ENCODE data around the gene HMGN4.
A peak's percentile ranks its signal among the peaks of the same experiment; 100 is the strongest.

Gene HMGN4

GRCh38 chr6:26553635-26554446 lies 15.7 kb downstream of the HMGN4 start:
- DNase-seq = peak; percentile 80

DNA sequence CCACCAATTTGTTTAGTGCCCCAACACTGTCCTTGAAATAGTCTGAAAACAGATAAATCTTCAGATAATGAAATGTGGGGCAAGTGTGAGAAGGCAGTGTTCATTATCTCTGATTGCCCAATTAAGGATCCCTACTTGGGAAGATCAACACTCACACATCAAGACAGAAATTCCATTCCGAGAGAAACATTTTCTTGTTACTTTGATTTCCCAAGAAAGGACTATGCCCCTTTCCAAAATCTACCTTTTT lies 16.2 kb downstream of the HMGN4 start:
- no peak for DNase-seq

DNA sequence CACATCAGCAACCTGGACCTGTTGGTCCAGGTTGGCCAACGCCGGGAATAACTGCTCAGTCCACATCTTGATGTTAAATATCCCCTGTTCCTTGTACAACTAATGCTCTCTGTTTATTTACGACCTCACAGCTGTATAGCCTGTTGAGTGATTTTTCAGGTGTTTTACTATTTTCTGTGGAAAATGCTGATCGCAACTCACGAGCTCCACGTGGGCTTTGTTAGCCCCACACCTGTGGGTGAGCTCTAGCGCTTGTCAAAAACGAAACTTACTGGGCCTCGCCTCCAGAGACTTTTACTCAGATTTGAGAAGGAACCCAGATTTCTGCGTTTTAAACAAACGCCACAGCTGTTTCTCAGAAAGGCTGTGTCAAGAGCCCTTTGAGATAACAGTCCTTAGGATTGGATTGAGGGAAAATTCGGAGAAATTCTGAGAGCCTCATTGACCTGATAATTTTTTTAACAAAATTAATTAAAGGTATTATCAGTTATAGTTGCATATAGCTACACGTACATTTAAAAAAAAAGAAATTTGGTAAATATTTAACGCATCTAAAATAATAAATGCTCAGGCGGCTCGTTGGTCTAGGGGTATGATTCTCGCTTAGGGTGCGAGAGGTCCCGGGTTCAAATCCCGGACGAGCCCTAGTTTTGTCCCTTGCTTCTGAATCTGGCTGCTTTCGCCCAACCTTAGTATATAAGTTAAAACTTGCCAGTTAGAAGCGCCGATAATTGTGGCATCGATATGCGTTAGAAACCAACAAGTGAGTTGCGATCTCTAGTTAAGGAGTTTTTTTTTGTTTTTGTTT lies 16.7 kb downstream of the HMGN4 start:
- DNase-seq = peak; percentile 55

DNA sequence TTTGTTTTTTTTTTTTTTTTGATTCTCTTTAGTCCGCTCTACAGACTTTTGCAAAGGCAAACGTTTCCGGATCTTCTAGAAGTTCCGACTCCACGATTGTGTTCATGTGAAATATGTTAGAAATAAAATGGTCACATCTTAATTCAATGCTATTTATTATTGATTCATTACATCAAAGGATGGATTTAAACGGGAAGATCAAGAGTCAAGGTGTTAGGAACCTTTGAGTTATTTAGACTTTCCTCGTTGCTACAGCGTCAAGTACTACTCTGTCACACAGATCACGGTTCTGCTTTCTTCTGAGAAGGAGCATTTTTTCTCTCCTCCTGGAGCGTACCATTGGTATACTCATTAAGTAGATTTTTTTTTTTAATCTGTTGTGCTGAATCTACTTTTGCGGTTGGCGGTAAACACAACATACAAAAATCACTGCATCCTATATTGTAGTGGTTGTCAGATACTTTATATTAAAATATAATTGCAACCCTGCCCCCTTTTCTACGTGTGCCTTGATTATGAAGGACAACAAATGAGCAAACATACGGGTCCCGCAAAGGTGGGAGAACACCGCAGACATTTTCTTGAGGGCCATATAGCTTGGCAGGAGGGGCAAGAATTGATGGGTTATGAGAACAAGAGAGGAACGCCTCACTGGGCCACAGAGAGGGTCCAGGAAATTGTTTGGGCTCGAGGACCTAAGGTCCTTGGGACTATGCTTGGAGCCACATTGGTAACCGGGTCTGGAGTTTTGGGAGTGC lies 17.5 kb downstream of the HMGN4 start:
- DNase-seq = no peak

DNA sequence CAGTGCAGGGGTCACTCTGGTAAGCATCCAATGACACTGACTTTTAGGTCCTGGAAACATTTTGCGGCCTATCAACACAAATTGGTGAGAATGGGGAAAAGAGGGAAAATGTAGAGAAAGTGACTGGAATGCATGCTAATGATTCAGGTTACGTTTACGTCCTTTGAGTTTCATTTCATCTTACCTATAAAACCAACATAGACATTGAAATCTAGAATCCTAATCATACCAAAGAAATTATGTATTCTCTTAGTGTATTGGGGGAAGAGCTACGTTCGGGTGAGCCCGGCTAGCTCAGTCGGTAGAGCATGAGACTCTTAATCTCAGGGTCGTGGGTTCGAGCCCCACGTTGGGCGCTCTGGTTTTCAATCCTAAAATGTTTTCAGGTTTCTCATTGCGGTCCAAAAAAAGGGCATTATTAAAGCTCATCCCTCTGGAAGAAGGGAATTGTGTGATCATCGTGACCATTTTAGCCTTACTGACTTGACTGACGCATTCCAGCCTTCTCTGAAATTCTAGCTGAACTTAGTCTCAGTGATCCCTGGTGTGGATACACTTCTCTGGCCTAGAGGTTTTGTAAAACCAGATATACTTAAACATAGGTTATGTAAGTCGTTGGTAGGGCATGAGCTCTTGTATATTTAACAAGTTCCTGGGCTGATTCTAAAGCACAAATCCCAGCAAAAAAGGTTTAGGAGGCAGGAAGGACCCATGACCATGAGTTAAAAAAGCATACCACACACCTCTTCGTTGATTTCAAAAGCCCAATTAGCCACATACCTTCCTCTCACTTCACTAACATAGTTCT lies 18.3 kb downstream of the HMGN4 start:
- no peak for DNase-seq

DNA sequence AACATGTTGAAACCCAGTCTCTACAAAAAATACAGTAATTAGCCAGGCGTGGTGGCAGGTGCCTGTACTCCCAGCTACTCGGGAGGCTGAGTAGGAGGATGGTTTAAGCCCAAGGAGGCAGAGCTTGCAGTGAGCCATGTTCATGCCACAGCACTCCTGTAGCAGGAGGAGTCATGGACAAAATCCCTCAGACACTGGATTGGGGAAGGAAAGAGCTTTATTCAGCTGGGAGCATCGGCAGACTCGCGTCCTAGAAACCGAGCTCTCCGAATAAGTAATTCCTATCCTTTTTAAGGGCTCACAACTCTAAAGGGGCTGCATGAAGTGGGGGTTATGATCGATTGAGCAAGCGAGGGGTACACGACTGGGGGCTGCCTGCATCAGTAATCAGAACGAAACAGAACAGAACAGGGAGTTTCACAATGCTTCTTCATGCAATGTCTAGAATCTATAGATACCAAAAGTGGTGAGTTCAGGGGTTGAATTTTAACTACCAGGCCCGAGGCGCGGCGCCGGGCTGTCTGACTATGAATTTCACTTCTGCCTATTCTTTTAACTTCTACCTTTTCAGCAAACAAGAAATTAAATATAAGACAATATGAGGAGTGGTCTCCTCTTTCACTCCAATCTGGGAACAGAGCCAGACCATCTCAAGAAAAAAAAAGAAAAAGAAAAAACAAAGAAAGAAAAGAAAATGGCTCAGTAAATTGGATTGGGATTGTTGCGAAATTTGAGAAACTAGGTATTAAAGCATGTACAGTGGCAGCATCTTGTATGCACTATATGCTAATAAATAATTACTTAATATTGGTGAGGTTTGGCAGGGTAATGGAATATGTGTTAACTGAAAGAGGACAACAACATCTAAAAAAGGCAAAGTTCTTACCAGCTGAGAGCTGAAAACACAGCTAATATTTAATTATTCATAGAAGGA lies 23.6 kb downstream of the HMGN4 start:
- no peak for DNase-seq

- DNase-seq = no peak
Measured at GRCh38 chr6:26563488-26563887, 25.3 kb downstream of the HMGN4 start.

DNA sequence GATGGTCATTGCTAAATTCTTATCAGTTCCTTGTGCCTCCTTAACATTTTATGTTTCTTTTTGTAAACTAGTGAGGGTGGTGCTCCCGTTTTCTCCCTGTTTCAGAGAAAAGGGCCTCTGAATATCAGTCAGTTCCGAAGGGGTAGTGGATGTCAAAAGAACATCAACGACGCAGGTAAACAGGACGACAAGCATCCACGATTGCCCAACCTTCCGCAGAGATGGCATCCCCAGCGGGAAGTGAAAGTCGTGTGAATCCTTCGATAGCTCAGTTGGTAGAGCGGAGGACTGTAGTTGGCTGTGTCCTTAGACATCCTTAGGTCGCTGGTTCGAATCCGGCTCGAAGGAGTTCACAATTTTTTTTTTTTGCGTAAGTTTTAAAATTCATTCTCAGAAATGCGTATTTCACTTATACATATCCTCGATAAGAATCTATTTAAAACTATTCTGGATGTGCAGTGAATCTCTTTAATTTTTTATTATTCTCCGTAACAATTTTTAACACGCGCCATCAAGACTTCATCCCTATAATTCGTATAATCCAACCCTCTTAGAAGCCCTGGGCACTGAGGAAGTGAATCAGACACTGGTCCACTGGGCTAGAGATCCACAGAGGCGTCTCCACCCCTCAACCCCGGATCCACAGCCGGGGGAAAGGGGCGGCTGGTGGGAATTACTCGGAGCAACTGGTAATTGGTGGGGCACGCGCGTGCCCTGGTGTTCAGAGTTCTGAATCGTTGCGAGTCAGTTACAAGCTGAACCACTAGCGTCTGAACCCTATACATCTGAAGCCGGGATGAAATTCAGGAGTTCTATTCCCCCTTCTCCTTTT lies 30.7 kb downstream of the HMGN4 start:
- DNase-seq = peak; percentile 100

DNA sequence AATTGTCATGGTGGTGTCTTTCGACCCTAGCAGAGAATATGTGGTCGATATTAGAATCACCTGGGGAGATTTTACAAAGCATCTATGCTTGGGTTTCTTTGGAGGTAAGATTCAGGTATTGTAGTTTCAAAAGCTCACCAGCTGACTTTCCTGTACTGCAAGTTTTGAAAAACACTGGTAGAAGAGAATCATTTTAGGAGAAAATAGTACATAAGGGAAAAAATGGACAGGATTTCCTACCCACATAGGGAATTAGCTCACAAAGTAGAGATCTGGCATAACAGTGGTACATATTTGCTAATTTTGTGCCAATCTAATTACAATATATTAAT lies 31.2 kb downstream of the HMGN4 start:
- no peak for DNase-seq

GRCh38 chr6:26570027-26570809 lies 32.1 kb downstream of the HMGN4 start:
- no peak for DNase-seq

- peak; percentile 56 for DNase-seq
Measured at GRCh38 chr6:26571592-26572296, 33.6 kb downstream of the HMGN4 start.

GRCh38 chr6:26575494-26575939 lies 37.4 kb downstream of the HMGN4 start:
- DNase-seq = no peak

DNA sequence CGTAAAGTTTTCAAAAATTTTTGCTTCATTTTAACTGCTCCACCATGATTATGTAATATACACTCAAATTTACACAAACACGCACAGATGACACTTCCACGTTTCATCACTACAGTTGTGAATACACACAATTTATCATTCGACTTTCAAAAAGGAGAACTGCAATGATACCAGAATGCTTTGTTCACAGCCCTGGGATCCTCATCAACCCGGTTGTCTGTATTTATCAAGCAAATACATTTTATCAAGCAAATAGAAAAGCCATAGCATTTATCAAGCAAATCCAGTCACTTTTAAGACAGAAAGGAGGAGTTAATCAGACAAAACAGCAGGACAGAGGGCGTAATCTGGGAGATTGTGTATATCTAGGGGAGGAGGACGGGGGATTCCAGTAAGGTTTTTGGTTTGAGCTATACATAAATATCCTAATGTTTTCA lies 38.3 kb downstream of the HMGN4 start:
- DNase-seq = no peak

GRCh38 chr6:26576929-26577719 lies 39.0 kb downstream of the HMGN4 start:
- peak; percentile 62 for DNase-seq

DNA sequence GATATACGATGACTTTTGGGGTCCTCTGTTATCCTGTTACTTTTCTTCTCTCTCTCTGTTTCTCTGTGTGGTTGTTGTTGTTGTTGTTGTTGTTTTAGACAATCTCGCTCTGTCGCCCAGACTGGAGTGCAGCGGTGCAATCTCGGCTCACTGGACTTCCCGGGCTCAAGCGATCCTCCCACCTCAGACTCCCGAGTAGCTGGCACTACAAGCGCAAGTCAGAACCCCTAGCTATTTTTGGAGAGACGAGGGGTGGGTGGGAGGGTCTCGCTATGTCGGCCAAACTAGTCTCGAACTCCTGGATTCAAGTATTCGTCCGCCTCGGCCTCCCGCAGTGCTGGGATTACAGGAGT lies 39.5 kb downstream of the HMGN4 start:
- DNase-seq = no peak

DNA sequence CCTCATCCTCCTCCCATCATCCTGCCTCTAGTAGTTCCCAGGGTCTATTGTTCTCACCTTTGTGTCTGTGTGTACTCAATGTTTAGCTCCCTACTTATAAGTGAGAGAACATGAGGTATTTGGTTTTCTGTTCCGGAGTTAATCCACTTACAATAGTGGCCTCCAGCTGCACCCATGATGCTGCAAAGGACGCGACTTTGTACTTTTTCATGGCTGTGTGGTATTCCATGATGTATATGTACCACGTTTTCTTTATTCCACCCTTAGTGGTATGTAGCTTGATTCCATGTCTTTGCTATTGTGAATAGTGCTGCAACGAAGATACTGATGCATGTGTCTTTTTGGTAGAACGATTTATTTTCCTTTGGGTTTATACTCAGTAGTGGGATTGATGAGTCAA lies 40.1 kb downstream of the HMGN4 start:
- no peak for DNase-seq

DNA sequence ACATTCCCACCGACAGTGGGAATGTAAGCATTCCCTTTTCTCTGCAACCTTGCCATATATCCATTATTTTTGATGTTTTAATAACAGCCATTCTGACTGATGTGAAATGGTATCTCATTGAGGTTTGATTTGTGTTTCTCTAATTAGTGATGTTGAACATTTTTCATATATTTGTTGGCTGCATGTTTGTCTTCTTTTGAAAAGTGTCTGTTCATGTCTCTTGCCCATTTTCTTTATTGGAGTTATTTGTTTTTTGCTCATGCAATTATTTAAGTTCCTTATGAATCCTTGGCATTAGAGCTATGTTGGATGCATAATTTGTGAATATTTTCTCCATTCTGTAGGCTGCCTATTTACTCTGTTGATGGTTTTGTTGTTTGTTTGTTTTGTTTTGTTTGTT lies 40.6 kb downstream of the HMGN4 start:
- no peak for DNase-seq

GRCh38 chr6:26581164-26581915 lies 43.2 kb downstream of the HMGN4 start:
- DNase-seq = no peak
